NB4 (cell line): Measurements from ENCODE around the gene LZTFL1.

Experiments used
- MAX ChIP-seq: IDR thresholded peaks from 2 replicates; pipeline ENCODE4 v1.6.1; 2011; ENCODE audit warnings: low read depth, low read length
- POLR2A ChIP-seq: IDR thresholded peaks from 2 replicates; pipeline ENCODE4 v1.6.1; 2011; ENCODE audit warnings: mild to moderate bottlenecking; ENCODE audit not compliant: insufficient read length; ENCODE audit errors: extremely low read depth

- TF ChIP-seq POLR2A (no peak), MAX (no peak)
These were observed 27.7 kb upstream of the LZTFL1 start for GRCh38 chr3:45869638-45870037.
